ENCODE results near the gene RECQL5. TPM values are rescaled to one million over a fixed set of nuclear protein-coding genes. Genes with fewer than 3 reads are reported as not detected.

Gene RECQL5
- total and polyA plus RNA-seq, 2 donors (not counting 1 experiment from before 2014, with no cell fraction given) = 8.4 to 26.3 TPM

DNA sequence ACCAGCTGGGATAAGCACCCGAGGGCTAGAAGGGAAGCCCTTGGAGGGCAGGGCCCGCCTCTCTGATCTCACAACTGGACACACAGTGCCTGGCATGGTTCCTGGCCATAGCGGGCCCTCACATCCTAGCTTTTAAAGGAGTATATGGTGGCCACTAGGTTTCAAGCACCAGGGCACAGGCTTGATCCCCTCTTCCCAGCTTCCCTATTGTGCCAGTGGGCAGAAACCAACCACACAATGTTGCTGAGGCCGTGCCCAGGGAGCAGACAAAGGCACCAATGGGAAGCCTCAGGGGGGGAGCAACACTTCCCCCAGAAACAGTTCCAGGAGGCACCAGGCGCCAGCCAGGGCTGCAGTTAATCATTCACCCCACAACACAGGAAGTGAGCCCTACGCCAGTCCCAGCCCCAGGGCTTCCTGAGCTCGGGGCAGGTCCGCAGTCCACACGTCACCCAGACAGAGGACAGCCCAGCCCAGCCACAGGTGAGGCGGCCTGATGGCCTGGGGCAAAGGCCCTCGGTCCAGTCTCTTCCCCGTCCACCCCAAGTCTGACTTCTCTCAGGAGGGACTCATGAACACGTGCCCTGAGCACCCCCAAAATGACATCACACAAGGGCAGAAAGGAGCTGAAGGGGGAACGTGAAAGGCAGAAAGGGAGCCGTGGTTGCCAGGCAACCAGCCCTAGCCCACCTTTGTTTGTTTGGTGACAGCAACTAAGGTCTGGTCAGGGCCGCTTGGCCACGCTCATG, 20.9 kb downstream of the RECQL5 start:
- Histone ChIP-seq H3K27ac (ENCODE audit: insufficient read depth, low read length) (no peak overlapping the region), H4K20me1 (ENCODE audit: control insufficient read depth, extremely low read depth, insufficient read depth, low read length) (no peaks in the 10 kb centered on the region), H3K4me1 (ENCODE audit: control insufficient read depth, extremely low read depth, insufficient read depth, low read length) (no peaks in the 10 kb centered on the region), H3K4me3 (replicated peaks in 1 of 4; ENCODE audit: control extremely low read depth in 1 of 4, insufficient read depth in 1 of 4, low read depth in 3 of 4, low read length in 4 of 4) (no peak overlapping the region), H3K4me2 (ENCODE audit: extremely low read depth, insufficient read depth, low read length) (no peak overlapping the region), H2AFZ (ENCODE audit: low read length) (no peak overlapping the region), H3K36me3 (ENCODE audit: control insufficient read depth, insufficient read depth, low read length) (peaks cover 4% of the 10 kb centered on the region), H3K79me2 (ENCODE audit: control insufficient read depth, insufficient read depth, low read length) (no peaks in the 10 kb centered on the region), H3K9me3 (ENCODE audit: control insufficient read depth, insufficient read depth, low read depth, low read length) (no peaks in the 10 kb centered on the region), H3K9ac (ENCODE audit: insufficient read depth, low read length) (no peak overlapping the region), H3K27me3 (ENCODE audit: control insufficient read depth, insufficient read depth, low read length) (no peaks in the 10 kb centered on the region)
- DNase-seq (ENCODE audit: low read depth in 2 of 2) = no peak
- TF ChIP-seq, protein P1, sequence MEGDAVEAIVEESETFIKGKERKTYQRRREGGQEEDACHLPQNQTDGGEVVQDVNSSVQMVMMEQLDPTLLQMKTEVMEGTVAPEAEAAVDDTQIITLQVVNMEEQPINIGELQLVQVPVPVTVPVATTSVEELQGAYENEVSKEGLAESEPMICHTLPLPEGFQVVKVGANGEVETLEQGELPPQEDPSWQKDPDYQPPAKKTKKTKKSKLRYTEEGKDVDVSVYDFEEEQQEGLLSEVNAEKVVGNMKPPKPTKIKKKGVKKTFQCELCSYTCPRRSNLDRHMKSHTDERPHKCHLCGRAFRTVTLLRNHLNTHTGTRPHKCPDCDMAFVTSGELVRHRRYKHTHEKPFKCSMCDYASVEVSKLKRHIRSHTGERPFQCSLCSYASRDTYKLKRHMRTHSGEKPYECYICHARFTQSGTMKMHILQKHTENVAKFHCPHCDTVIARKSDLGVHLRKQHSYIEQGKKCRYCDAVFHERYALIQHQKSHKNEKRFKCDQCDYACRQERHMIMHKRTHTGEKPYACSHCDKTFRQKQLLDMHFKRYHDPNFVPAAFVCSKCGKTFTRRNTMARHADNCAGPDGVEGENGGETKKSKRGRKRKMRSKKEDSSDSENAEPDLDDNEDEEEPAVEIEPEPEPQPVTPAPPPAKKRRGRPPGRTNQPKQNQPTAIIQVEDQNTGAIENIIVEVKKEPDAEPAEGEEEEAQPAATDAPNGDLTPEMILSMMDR (conservative IDR thresholded peaks at IDR 0.05 in 1 of 2, IDR thresholded peaks at IDR 0.05 in 1 of 2; ENCODE audit: low read depth in 1 of 2, low read length in 2 of 2) = no peak
- TF ChIP-seq EZH2 (IDR thresholded peaks at IDR 0.05; ENCODE audit: low read length, missing control alignments) = no peak

DNA sequence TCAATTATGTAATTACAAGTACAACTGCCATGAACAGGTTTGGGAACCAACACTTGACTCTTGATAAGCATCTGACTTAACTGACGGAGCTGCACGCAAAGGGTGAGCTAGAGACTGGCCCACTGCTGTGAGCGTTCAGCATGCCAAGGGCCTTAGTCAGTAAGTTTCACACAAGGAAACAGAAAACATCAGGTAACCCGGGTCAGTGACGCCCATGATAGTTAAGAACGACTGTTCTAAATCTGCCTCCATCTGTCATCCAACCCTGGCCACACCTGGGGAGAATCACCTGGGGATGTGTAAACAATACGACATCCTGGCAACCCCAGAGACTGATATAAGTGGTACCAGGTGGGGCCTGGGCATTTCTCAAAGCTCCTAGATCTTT, 21.5 kb downstream of the RECQL5 start:
- no peaks in the 10 kb centered on the region for H4K20me1 ChIP-seq (ENCODE audit: control insufficient read depth, extremely low read depth, insufficient read depth, low read length)
- H3K36me3 ChIP-seq (ENCODE audit: control insufficient read depth, insufficient read depth, low read length) = no peaks in the 10 kb centered on the region
- H3K9ac ChIP-seq (ENCODE audit: insufficient read depth, low read length) = no peak overlapping the region
- no peaks in the 10 kb centered on the region for H3K9me3 ChIP-seq (ENCODE audit: control insufficient read depth, insufficient read depth, low read depth, low read length)
- no peaks in the 10 kb centered on the region for H3K4me1 ChIP-seq (ENCODE audit: control insufficient read depth, extremely low read depth, insufficient read depth, low read length)
- H3K79me2 ChIP-seq (ENCODE audit: control insufficient read depth, insufficient read depth, low read length) = no peaks in the 10 kb centered on the region
- H3K4me2 ChIP-seq (ENCODE audit: extremely low read depth, insufficient read depth, low read length) = no peak overlapping the region
- H3K4me3 ChIP-seq (replicated peaks in 1 of 4; ENCODE audit: control extremely low read depth in 1 of 4, insufficient read depth in 1 of 4, low read depth in 3 of 4, low read length in 4 of 4) = no peak overlapping the region
- no peaks in the 10 kb centered on the region for H3K27me3 ChIP-seq (ENCODE audit: control insufficient read depth, insufficient read depth, low read length)
- DNase-seq (ENCODE audit: low read depth in 2 of 2) = peak in 1 of 2 donors; percentile 54
- H3K27ac ChIP-seq (ENCODE audit: insufficient read depth, low read length) = no peak overlapping the region
- no peak for TF ChIP-seq EZH2 (IDR thresholded peaks at IDR 0.05; ENCODE audit: low read length, missing control alignments)
- TF ChIP-seq, protein P1 (conservative IDR thresholded peaks at IDR 0.05 in 1 of 2, IDR thresholded peaks at IDR 0.05 in 1 of 2; ENCODE audit: low read depth in 1 of 2, low read length in 2 of 2) = no peak
- no peak overlapping the region for H2AFZ ChIP-seq (ENCODE audit: low read length)

DNA sequence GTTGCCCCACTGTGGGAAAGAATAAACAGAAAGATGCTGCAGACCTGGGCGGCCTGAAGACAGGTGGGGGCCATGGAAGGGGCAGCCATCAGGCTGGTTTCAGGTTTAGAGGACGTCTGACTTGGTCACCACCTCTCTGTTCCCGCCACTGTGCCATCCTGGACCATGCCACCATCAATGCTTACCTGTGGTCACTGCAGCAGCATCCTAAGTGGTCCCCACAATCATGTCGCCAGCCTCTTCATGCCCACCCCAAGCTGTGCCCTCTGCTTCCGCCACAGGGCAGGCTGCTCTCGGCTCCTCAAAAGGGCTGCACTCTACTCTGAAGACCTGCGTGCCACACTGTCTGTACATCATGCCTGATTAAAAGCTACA, 23.3 kb downstream of the RECQL5 start:
- Histone ChIP-seq H3K4me1 (ENCODE audit: control insufficient read depth, extremely low read depth, insufficient read depth, low read length) (no peaks in the 10 kb centered on the region), H3K36me3 (ENCODE audit: control insufficient read depth, insufficient read depth, low read length) (no peaks in the 10 kb centered on the region), H3K9me3 (ENCODE audit: control insufficient read depth, insufficient read depth, low read depth, low read length) (no peaks in the 10 kb centered on the region), H3K27me3 (ENCODE audit: control insufficient read depth, insufficient read depth, low read length) (no peaks in the 10 kb centered on the region), H3K27ac (ENCODE audit: insufficient read depth, low read length) (no peak overlapping the region), H2AFZ (ENCODE audit: low read length) (no peak overlapping the region), H3K9ac (ENCODE audit: insufficient read depth, low read length) (no peak overlapping the region), H3K4me3 (replicated peaks in 1 of 4; ENCODE audit: control extremely low read depth in 1 of 4, insufficient read depth in 1 of 4, low read depth in 3 of 4, low read length in 4 of 4) (no peak overlapping the region), H3K79me2 (ENCODE audit: control insufficient read depth, insufficient read depth, low read length) (no peaks in the 10 kb centered on the region), H3K4me2 (ENCODE audit: extremely low read depth, insufficient read depth, low read length) (no peak overlapping the region), H4K20me1 (ENCODE audit: control insufficient read depth, extremely low read depth, insufficient read depth, low read length) (no peaks in the 10 kb centered on the region)
- DNase-seq (ENCODE audit: low read depth in 2 of 2) = no peak
- TF ChIP-seq, protein P1 (conservative IDR thresholded peaks at IDR 0.05 in 1 of 2, IDR thresholded peaks at IDR 0.05 in 1 of 2; ENCODE audit: low read depth in 1 of 2, low read length in 2 of 2) = no peak
- no peak for TF ChIP-seq EZH2 (IDR thresholded peaks at IDR 0.05; ENCODE audit: low read length, missing control alignments)

Measured in fibroblast of lung (primary cell).